GM20431 (cell line): ENCODE results near the gene ITIH5.

Source experiments
- in situ Hi-C: fragments of 300-500 bp; cut with MseI, MboI; formaldehyde crosslinking; loops from one replicate; pipeline ENCODE4 v1.15.0; 2020; ENCODE audit warnings: low sequenced_read_pairs; ENCODE audit not compliant: unreplicated experiment

ITIH5 gene

GRCh38 chr10:7635408-7636125, 31.2 kb downstream of the ITIH5 start:
- in situ Hi-C loops = no loop called here

GRCh38 chr10:7634142-7634894, 32.4 kb downstream of the ITIH5 start:
- in situ Hi-C loops = no loop called here

- in situ Hi-C loops = no loop called here
These were observed 40.5 kb downstream of the ITIH5 start for GRCh38 chr10:7626283-7626682.

GRCh38 chr10:7625836-7626235, 40.9 kb downstream of the ITIH5 start:
- in situ Hi-C loops = no loop called here

GRCh38 chr10:7625009-7625408, 41.8 kb downstream of the ITIH5 start:
- in situ Hi-C loops = no loop called here

- in situ Hi-C loops = no loop called here
These were observed 43.8 kb downstream of the ITIH5 start for GRCh38 chr10:7622969-7623368.

GRCh38 chr10:7618461-7618860, 48.3 kb downstream of the ITIH5 start:
- in situ Hi-C loops = no loop called here

GRCh38 chr10:7611909-7612308, 54.9 kb downstream of the ITIH5 start:
- in situ Hi-C loops = no loop called here

GRCh38 chr10:7610651-7611389, 55.9 kb downstream of the ITIH5 start:
- in situ Hi-C loops = no loop called here

GRCh38 chr10:7610026-7610425, 56.7 kb downstream of the ITIH5 start:
- in situ Hi-C loops = no loop called here

GRCh38 chr10:7609556-7609955, 57.2 kb downstream of the ITIH5 start:
- in situ Hi-C loops = no loop called here

GRCh38 chr10:7608001-7608400, 58.8 kb downstream of the ITIH5 start:
- in situ Hi-C loops = no loop called here

GRCh38 chr10:7606951-7607404, 59.8 kb downstream of the ITIH5 start:
- in situ Hi-C loops = no loop called here

GRCh38 chr10:7605565-7606295, 61.0 kb downstream of the ITIH5 start:
- in situ Hi-C loops = no loop called here

- in situ Hi-C loops = no loop called here
These were observed 65.6 kb downstream of the ITIH5 start for GRCh38 chr10:7601023-7601656.

GRCh38 chr10:7598771-7599170, 68.0 kb downstream of the ITIH5 start:
- in situ Hi-C loops = no loop called here

GRCh38 chr10:7596356-7596755, 70.4 kb downstream of the ITIH5 start:
- in situ Hi-C loops = no loop called here

GRCh38 chr10:7593905-7594304, 72.9 kb downstream of the ITIH5 start:
- in situ Hi-C loops = no loop called here

- in situ Hi-C loops = no loop called here
These were observed 73.7 kb downstream of the ITIH5 start for GRCh38 chr10:7593063-7593462.

- in situ Hi-C loops = no loop called here
These were observed 74.1 kb downstream of the ITIH5 start for GRCh38 chr10:7592627-7593026.
